ENCODE results near the gene GSC2. TPM values are rescaled to one million over a fixed set of nuclear protein-coding genes. Genes with fewer than 3 reads are reported as not detected.

Gene GSC2
- total and polyA plus RNA-seq, 9 of the 15 experiments (the other 6 are each of a cell fraction or from before 2014, with no cell fraction given), result not detected

DNA sequence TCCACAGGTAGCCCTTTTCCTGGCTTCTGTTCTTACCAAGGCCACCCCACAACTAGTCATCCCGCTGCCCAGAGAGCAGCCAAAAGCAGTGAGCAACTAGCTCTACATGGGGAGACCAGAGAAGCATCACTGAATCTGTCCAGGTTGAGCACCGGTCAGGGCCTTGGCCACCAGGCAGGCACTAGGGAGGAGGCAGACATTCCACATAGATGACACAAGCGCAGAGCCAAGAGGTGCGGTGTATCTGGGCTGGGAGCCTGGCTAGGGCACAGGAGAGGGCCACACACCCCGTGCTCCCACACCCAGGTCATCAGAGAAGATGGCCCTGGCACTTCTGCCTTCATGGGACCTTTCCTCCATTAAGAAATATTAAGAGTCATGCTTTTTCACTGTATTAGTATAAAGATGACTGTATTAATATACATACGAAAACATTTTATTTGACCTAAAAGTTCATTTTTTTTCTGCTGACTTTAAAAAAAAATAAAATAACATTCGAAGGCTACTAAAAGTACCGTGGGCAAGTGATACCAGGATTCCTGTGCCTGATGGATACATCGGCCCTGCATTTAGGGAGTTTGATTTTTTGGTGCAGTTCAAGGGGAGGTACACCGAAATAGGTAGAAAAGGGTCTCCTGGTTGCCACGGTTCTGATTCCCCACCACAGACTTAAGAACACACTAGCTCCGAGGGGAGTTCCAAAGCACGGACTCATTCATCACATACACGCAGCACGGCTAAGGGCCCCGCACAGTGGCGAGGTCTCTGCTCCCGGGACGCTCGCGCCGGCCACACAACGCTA lies 29.1 kb downstream of the GSC2 start (continued):
- TF ChIP-seq THRAP3 (IDR thresholded peaks at IDR 0.05; ENCODE audit: borderline replicate concordance), result no peak
- no peak; the same call in 1 of the 2 replicates for TF ChIP-seq MYNN (IDR thresholded peaks at IDR 0.05)
- no peak for TF ChIP-seq MYNN (CRISPR knock-in tag; IDR thresholded peaks at IDR 0.05)
- TF ChIP-seq ZNF146 (CRISPR knock-in tag; IDR thresholded peaks at IDR 0.05; ENCODE audit: unreplicated experiment), result no peak
- peak; percentile 14; the same call in 1 of the 2 replicates for TF ChIP-seq ELF2 (CRISPR knock-in tag; IDR thresholded peaks at IDR 0.05)
- TF ChIP-seq ZNF316 (IDR thresholded peaks at IDR 0.05), result peak; percentile 94
- peak; percentile 63 to 66 for TF ChIP-seq NRF1 (conservative IDR thresholded peaks at IDR 0.05 in 1 of 2, IDR thresholded peaks at IDR 0.05 in 1 of 2)
- TF ChIP-seq NFYB (IDR thresholded peaks at IDR 0.05; ENCODE audit: extremely low read depth, insufficient read length), result no peak
- TF ChIP-seq CXXC5 (CRISPR knock-in tag; IDR thresholded peaks at IDR 0.05), result peak; percentile 19
- TF ChIP-seq, protein P1, sequence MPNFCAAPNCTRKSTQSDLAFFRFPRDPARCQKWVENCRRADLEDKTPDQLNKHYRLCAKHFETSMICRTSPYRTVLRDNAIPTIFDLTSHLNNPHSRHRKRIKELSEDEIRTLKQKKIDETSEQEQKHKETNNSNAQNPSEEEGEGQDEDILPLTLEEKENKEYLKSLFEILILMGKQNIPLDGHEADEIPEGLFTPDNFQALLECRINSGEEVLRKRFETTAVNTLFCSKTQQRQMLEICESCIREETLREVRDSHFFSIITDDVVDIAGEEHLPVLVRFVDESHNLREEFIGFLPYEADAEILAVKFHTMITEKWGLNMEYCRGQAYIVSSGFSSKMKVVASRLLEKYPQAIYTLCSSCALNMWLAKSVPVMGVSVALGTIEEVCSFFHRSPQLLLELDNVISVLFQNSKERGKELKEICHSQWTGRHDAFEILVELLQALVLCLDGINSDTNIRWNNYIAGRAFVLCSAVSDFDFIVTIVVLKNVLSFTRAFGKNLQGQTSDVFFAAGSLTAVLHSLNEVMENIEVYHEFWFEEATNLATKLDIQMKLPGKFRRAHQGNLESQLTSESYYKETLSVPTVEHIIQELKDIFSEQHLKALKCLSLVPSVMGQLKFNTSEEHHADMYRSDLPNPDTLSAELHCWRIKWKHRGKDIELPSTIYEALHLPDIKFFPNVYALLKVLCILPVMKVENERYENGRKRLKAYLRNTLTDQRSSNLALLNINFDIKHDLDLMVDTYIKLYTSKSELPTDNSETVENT (CRISPR knock-in tag; IDR thresholded peaks at IDR 0.05), result peak; percentile 73; the same call in 1 of the 2 replicates
- TF ChIP-seq YY1 (IDR thresholded peaks at IDR 0.05; ENCODE audit: borderline replicate concordance in 1 of 3, control insufficient read depth in 1 of 3, extremely low read depth in 1 of 3, insufficient read depth in 3 of 3, insufficient read length in 1 of 3, insufficient replicate concordance in 2 of 3, low read depth in 1 of 3, low read length in 2 of 3), result peak in 2 of 3 experiments; percentile 10 to 28
- TF ChIP-seq, protein P2, sequence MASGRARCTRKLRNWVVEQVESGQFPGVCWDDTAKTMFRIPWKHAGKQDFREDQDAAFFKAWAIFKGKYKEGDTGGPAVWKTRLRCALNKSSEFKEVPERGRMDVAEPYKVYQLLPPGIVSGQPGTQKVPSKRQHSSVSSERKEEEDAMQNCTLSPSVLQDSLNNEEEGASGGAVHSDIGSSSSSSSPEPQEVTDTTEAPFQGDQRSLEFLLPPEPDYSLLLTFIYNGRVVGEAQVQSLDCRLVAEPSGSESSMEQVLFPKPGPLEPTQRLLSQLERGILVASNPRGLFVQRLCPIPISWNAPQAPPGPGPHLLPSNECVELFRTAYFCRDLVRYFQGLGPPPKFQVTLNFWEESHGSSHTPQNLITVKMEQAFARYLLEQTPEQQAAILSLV (tag; IDR thresholded peaks at IDR 0.05), result no peak
- TF ChIP-seq TEAD1 (CRISPR knock-in tag; IDR thresholded peaks at IDR 0.05), result 0 out of 4 replicates have a peak, but pooled peaks of 1 of the 2 experiments have one; percentile 14
- TF ChIP-seq, protein P3, sequence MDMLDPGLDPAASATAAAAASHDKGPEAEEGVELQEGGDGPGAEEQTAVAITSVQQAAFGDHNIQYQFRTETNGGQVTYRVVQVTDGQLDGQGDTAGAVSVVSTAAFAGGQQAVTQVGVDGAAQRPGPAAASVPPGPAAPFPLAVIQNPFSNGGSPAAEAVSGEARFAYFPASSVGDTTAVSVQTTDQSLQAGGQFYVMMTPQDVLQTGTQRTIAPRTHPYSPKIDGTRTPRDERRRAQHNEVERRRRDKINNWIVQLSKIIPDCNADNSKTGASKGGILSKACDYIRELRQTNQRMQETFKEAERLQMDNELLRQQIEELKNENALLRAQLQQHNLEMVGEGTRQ (CRISPR knock-in tag; IDR thresholded peaks at IDR 0.05), result no peak
- TF ChIP-seq BACH1 (tag; IDR thresholded peaks at IDR 0.05), result no peak
- no peak for TF ChIP-seq ZNF175 (CRISPR knock-in tag; IDR thresholded peaks at IDR 0.05; ENCODE audit: low read depth)
- TF ChIP-seq, protein P4, sequence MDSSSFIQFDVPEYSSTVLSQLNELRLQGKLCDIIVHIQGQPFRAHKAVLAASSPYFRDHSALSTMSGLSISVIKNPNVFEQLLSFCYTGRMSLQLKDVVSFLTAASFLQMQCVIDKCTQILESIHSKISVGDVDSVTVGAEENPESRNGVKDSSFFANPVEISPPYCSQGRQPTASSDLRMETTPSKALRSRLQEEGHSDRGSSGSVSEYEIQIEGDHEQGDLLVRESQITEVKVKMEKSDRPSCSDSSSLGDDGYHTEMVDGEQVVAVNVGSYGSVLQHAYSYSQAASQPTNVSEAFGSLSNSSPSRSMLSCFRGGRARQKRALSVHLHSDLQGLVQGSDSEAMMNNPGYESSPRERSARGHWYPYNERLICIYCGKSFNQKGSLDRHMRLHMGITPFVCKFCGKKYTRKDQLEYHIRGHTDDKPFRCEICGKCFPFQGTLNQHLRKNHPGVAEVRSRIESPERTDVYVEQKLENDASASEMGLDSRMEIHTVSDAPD (CRISPR knock-in tag; IDR thresholded peaks at IDR 0.05), result 0 out of 2 replicates have a peak, but pooled peaks have one; percentile 43
- no peak for TF ChIP-seq SMARCA4 (IDR thresholded peaks at IDR 0.05)
- TF ChIP-seq DPF2 (IDR thresholded peaks at IDR 0.05), result peak; percentile 25; the same call in 1 of the 2 replicates
- TF ChIP-seq EP300 (IDR thresholded peaks at IDR 0.05; ENCODE audit: low read length), result no peak
- TF ChIP-seq HDAC1 (IDR thresholded peaks at IDR 0.05), result no peak
- peak; percentile 50; the same call in 1 of the 2 replicates for TF ChIP-seq TEAD4 (IDR thresholded peaks at IDR 0.05; ENCODE audit: low read length)
- no peak for TF ChIP-seq TEAD4 (CRISPR knock-in tag; IDR thresholded peaks at IDR 0.05; ENCODE audit: borderline replicate concordance)

All from K562 (cell line).